ENCODE data around the gene GINS2.

GRCh38 chr16:85644093-85644712, 44.6 kb downstream of the GINS2 start:
- TF ChIP-seq CTCF (conservative IDR thresholded peaks at IDR 0.05) (no peak), ZFX (IDR thresholded peaks at IDR 0.05) (no peak)
